Measurements from ENCODE around the gene SH2D4B. TPM values are rescaled to one million over a fixed set of nuclear protein-coding genes. Genes with fewer than 3 reads are reported as not detected.

Gene SH2D4B
- total and polyA plus RNA-seq, 10 of the 15 experiments (the other 5 are each of a cell fraction or from before 2014, with no cell fraction given), result 0.04 to 0.21 (median 0.13) TPM; not detected in 5

DNA sequence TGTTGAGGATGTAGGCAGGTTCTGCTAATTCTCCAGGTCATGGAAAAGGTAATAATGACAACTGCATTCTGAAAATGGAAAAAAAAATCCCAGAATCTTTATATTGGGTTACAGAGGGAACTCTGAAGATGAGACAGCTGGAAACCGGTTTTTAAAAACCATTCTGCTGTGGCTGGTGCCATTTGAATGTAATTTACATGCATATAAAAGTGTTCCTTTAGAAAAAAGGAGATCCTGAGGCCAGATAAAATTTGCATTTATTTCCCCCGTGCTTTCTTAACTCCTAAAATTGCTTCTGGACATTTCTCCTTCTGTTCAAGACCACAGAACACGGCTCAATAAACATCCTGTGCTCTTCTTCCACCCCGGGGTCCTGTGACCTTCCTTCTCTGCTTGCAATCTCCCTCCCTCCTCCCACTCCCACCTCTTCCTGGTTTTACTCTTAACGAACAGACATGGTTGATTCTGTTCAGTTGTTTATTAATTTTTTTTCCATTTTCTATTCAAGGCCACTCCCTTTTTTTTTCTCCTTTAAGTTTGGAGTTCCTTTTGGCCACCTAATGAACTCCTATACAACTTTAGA lies 41.6 kb downstream of the SH2D4B start:
- Histone ChIP-seq H3K4me3 (no peak overlapping the region), H3K36me3 (ENCODE audit: control insufficient read depth in 2 of 2, insufficient read depth in 2 of 2, low read length in 1 of 2) (no peaks in the 10 kb centered on the region), H3K4me1 (ENCODE audit: control insufficient read depth, insufficient read depth, low read length) (peaks cover 2% of the 10 kb centered on the region; the same call in 1 of the 2 replicates), H3K4me2 (ENCODE audit: control insufficient read depth, insufficient read depth) (no peak overlapping the region), H2AFZ (ENCODE audit: control insufficient read depth, low read depth, low read length) (no peak overlapping the region), H3K79me2 (ENCODE audit: control insufficient read depth, insufficient read depth, low read length) (no peaks in the 10 kb centered on the region), H3K9me3 (replicated peaks; ENCODE audit: control insufficient read depth, insufficient read depth, low read length) (no peaks in the 10 kb centered on the region; the same call in 2 of the 3 replicates), H4K20me1 (ENCODE audit: control insufficient read depth, insufficient read depth) (no peaks in the 10 kb centered on the region), H3K27me3 (replicated peaks in 1 of 2; ENCODE audit: control insufficient read depth in 2 of 2, insufficient read depth in 2 of 2, low read length in 1 of 2) (no peaks in the 10 kb centered on the region), H3K27ac (ENCODE audit: control insufficient read depth, insufficient read depth) (no peak overlapping the region), H3K9ac (ENCODE audit: control insufficient read depth, insufficient read depth, low read length) (no peak overlapping the region)
- CTCF ChIA-PET, result no interaction called here
- WGBS (ENCODE audit: insufficient coverage, insufficient replicate concordance, low lambda C conversion rate, missing lambda C conversion rate), result 1% methylated on average over 5 of the region's 5 CpGs
- no peak for FAIRE-seq
- POLR2A ChIA-PET, result interaction anchor here (0.6 kb wide), 1 partner anchor 182 kb away, joined by 6 read pairs; no protein-coding TSS in a partner anchor
- DNase-seq (ENCODE audit: low read depth, low spot score), result no peak
- BruUV-seq (replicated peaks), result no TSS peak
- TF ChIP-seq TCF12 (IDR thresholded peaks at IDR 0.05; ENCODE audit: low read depth, low read length), result no peak
- TF ChIP-seq CBFB (IDR thresholded peaks at IDR 0.05; ENCODE audit: low read depth), result no peak
- TF ChIP-seq, protein P1, sequence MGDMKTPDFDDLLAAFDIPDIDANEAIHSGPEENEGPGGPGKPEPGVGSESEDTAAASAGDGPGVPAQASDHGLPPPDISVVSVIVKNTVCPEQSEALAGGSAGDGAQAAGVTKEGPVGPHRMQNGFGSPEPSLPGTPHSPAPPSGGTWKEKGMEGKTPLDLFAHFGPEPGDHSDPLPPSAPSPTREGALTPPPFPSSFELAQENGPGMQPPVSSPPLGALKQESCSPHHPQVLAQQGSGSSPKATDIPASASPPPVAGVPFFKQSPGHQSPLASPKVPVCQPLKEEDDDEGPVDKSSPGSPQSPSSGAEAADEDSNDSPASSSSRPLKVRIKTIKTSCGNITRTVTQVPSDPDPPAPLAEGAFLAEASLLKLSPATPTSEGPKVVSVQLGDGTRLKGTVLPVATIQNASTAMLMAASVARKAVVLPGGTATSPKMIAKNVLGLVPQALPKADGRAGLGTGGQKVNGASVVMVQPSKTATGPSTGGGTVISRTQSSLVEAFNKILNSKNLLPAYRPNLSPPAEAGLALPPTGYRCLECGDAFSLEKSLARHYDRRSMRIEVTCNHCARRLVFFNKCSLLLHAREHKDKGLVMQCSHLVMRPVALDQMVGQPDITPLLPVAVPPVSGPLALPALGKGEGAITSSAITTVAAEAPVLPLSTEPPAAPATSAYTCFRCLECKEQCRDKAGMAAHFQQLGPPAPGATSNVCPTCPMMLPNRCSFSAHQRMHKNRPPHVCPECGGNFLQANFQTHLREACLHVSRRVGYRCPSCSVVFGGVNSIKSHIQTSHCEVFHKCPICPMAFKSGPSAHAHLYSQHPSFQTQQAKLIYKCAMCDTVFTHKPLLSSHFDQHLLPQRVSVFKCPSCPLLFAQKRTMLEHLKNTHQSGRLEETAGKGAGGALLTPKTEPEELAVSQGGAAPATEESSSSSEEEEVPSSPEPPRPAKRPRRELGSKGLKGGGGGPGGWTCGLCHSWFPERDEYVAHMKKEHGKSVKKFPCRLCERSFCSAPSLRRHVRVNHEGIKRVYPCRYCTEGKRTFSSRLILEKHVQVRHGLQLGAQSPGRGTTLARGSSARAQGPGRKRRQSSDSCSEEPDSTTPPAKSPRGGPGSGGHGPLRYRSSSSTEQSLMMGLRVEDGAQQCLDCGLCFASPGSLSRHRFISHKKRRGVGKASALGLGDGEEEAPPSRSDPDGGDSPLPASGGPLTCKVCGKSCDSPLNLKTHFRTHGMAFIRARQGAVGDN (IDR thresholded peaks at IDR 0.05), result no peak
- TF ChIP-seq CREB1 (IDR thresholded peaks at IDR 0.05; ENCODE audit: low read depth), result no peak
- TF ChIP-seq RB1 (IDR thresholded peaks at IDR 0.05; ENCODE audit: borderline replicate concordance), result no peak
- no peak for TF ChIP-seq POU2F2 (IDR thresholded peaks at IDR 0.05; ENCODE audit: borderline replicate concordance, low read depth, low read length)
- no peak for ATAC-seq
- intact Hi-C loops (cut with micrococcal nuclease; ENCODE audit: unreplicated experiment) (no loop called here), in situ Hi-C loops (cut with MboI) (no loop called here)
- RAD21 ChIA-PET (ENCODE audit: unreplicated experiment), result no interaction called here
- SMC1A ChIA-PET (ENCODE audit: uncharacterized antibody, unreplicated experiment), result interaction anchor here (1.0 to 1.2 kb wide), 4 partner anchors 10 to 135 kb away, joined by 3 to 6 read pairs (median 3); no protein-coding TSS in a partner anchor
